H1 (cell line): ENCODE results near the gene RPS6KA4. TPM values are rescaled to one million over a fixed set of nuclear protein-coding genes. Genes with fewer than 3 reads are reported as not detected.

Experiments
- CHD1 ChIP-seq: IDR thresholded peaks from 2 replicates; pipeline ENCODE4 v1.6.1; 2012; ENCODE audit warnings: low read depth, low read length, improper control_type of control experiment
- polyA plus RNA-seq, 7 experiments: library from polyadenylated mRNA; depleted of rRNA in 3 of 7; stranded (reverse) in 5 of 7; unstranded in 2 of 7; fragments of >200 nt in 5 of 7; fragments of 200-250 nt in 2 of 7; gene quantifications; 1 replicate in 5 of 7; 2 replicates in 1 of 7; 4 replicates in 1 of 7; pipeline versions ENCODE4 v1.2.1 to v1.2.3, GENCODE V29; 2011 to 2013; ENCODE audit warnings: missing spikeins in 2 of 7, mixed read lengths in 2 of 7
- total RNA-seq: library from RNA; stranded (reverse); fragmentation: NEBNext Ultra II Directional; extraction: Animal tissue kit (Norgen Biotek cat#: 25700); gene quantifications from 2 replicates; pipeline ENCODE4 v1.2.1, GENCODE V29; 2021

Gene RPS6KA4
- total and polyA plus RNA-seq, 2 of the 8 experiments (the other 6 are each of a cell fraction or from before 2014, with no cell fraction given): 8.2 to 12.6 TPM

GRCh38 chr11:64359712-64360445 is 917 bp downstream of the RPS6KA4 start (continued):
- TF ChIP-seq CHD1: no peak
